ENCODE data around the gene DENND4B.

- no peak for TF ChIP-seq CTCF (IDR thresholded peaks at IDR 0.05)
- no peak for TF ChIP-seq POLR2A (IDR thresholded peaks at IDR 0.05)
Observed at GRCh38 chr1:153961421-153961820, 14.9 kb upstream of the DENND4B start.

Data from thyroid gland (tissue), 4 donors.